Left lung (tissue), 10 donors: ENCODE measurements around the gene APOB. TPM values are rescaled to one million over a fixed set of nuclear protein-coding genes. Genes with fewer than 3 reads are reported as not detected.
A peak's percentile ranks its signal among the peaks of the same experiment; 100 is the strongest.

Experiments
- ATAC-seq: fragments of 200-7000 bp; cut with Tn5 transposase; one replicate; pipeline ENCODE4 v1.9.1; 2020; ENCODE audit warnings: moderate library complexity
- DNase-seq, 4 donors: peaks; one replicate each; pipeline ENCODE4 v3.0.0-alpha.2; 2013 to 2020
- H3K27ac ChIP-seq, 2 donors: fragments of 200-600 bp; sonication (generic) in 1 of 2; one replicate each; pipeline versions ENCODE4 v1.5.0 to v1.8.0; 2020 to 2021
- H3K27me3 ChIP-seq, 2 donors: fragments of 200-600 bp; sonication (generic) in 1 of 2; one replicate each; pipeline versions ENCODE4 v1.5.0 to v1.8.0; 2020 to 2021
- H3K36me3 ChIP-seq, 2 donors: fragments of 200-600 bp; sonication (generic) in 1 of 2; one replicate each; pipeline versions ENCODE4 v1.5.0 to v1.8.0; 2020 to 2021
- H3K4me1 ChIP-seq, 2 donors: fragments of 200-600 bp; one replicate each; pipeline ENCODE4 v1.8.0; 2021
- H3K4me3 ChIP-seq, 2 donors: fragments of 200-600 bp; sonication (generic) in 1 of 2; one replicate each; pipeline versions ENCODE4 v1.5.0 to v1.8.0; 2020 to 2021; ENCODE audit warnings: mild to moderate bottlenecking in 1 of 2
- H3K9me3 ChIP-seq, 2 donors: fragments of 200-600 bp; sonication (generic) in 1 of 2; one replicate each; pipeline versions ENCODE4 v1.5.0 to v1.8.0; 2020 to 2021
- intact Hi-C, 2 donors: fragments of 100-400 bp; cut with DNase I; formaldehyde crosslinking; loops; one replicate each; pipeline versions ENCODE4 v1.11.2 to v1.14.2; 2022
- polyA plus RNA-seq, 6 donors: library from polyadenylated mRNA; unstranded; fragments of 120-200 nt; gene quantifications; one replicate each; pipeline ENCODE4 v1.2.1, GENCODE V29; 2013; ENCODE audit not compliant: insufficient read length in 6 of 6
- total RNA-seq, 2 donors: library from RNA; stranded (reverse); fragmentation: NEBNext Ultra II Directional; extraction: Animal tissue kit (Norgen Biotek cat#: 25700); gene quantifications; one replicate each; pipeline ENCODE4 v1.2.1, GENCODE V29; 2021
- TF ChIP-seq, protein P1 (sequence below), 2 donors: fragments of 200-600 bp; sonication (generic) in 1 of 2; IDR thresholded peaks; one replicate each; pipeline versions ENCODE4 v1.5.0 to v1.8.0; 2021; ENCODE audit warnings: antibody characterized with exemption in 2 of 2
- donor health status: DM: no; HTN: yes; CAD: no.
- donor health status: DM: no; HTN: no; CAD: no.

Gene APOB
- total and polyA plus RNA-seq, 8 donors = 0.01 to 1.5 (median 0.14) TPM

DNA sequence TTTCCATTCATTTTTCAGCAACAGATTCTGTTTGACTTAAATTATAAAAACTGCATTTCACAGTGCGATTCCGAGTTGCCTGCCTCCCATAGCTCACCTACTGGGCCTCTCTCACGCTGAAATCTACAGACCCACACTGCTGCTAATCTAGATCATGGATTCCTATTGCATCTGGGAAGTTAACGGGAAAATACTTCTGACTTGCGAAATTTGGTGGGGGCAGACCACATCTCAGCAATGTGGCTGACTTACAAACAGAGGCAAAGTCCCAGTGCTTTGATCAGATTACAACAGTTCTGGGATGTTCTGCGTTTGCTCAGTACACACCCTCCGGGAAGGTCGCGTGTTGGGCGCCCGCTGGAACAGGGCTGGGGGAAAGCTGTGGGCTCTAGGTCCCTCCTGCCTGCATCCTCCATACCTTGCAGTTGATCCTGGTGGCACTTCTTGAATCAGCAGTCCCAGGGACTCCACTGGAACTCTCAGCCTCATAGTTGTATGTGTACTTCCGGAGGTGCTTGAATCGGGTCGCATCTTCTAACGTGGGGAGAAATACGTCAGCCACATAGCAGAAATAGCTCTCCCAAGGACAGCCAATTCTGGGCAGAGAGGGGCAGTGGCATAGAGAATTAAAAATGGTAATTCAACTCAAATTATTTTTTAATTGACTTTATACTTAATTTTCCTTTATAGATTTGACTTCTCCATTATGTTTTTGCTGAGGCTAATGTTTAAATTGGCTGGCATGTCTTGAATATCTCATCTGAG, 1.7 kb downstream of the APOB start:
- ATAC-seq (no peak), DNase-seq (no peak)
- peaks cover 5 to 14% of the 10 kb centered on the region in 2 donors for H3K4me1 ChIP-seq
- no peak overlapping the region for H3K4me3 ChIP-seq
- no peak overlapping the region for H3K27ac ChIP-seq
- peaks cover 0 to 48% of the 10 kb centered on the region in 2 donors for H3K27me3 ChIP-seq
- intact Hi-C loops = loop anchor here in 1 of 2 donors (5.0 to 10.0 kb wide), 2 partner anchors 75 to 273 kb away; no protein-coding TSS in a partner anchor
- no peaks in the 10 kb centered on the region for H3K9me3 ChIP-seq
- TF ChIP-seq, protein P1, sequence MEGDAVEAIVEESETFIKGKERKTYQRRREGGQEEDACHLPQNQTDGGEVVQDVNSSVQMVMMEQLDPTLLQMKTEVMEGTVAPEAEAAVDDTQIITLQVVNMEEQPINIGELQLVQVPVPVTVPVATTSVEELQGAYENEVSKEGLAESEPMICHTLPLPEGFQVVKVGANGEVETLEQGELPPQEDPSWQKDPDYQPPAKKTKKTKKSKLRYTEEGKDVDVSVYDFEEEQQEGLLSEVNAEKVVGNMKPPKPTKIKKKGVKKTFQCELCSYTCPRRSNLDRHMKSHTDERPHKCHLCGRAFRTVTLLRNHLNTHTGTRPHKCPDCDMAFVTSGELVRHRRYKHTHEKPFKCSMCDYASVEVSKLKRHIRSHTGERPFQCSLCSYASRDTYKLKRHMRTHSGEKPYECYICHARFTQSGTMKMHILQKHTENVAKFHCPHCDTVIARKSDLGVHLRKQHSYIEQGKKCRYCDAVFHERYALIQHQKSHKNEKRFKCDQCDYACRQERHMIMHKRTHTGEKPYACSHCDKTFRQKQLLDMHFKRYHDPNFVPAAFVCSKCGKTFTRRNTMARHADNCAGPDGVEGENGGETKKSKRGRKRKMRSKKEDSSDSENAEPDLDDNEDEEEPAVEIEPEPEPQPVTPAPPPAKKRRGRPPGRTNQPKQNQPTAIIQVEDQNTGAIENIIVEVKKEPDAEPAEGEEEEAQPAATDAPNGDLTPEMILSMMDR (IDR thresholded peaks at IDR 0.05) = no peak
- no peaks in the 10 kb centered on the region for H3K36me3 ChIP-seq

DNA sequence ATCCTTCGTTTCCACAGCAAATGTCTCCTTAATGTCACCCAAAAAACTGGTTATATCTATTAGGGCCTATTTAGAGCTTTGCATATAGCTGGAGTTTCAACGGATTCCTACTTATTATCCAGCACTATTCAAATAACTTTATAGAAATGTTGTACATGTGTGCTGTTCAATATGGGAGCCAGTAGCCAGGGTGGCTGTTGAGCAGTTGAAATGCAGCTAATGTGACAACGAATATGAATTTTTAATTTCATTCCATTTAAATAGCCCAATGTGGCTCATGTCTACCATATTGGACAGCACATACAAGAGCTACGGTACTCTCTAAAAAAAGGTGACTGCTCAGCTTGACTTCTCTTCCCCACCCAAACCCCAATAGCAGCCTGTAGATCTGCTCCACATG, 2.4 kb downstream of the APOB start:
- H3K4me3 ChIP-seq = no peak overlapping the region
- ATAC-seq (no peak), DNase-seq (no peak)
- H3K36me3 ChIP-seq = no peaks in the 10 kb centered on the region
- peaks cover 0 to 48% of the 10 kb centered on the region in 2 donors for H3K27me3 ChIP-seq
- H3K27ac ChIP-seq = no peak overlapping the region
- H3K9me3 ChIP-seq = no peaks in the 10 kb centered on the region
- TF ChIP-seq, protein P1 (IDR thresholded peaks at IDR 0.05) = no peak
- peaks cover 5 to 14% of the 10 kb centered on the region in 2 donors for H3K4me1 ChIP-seq
- intact Hi-C loops = loop anchor here in 1 of 2 donors (5.0 to 10.0 kb wide), 2 partner anchors 76 to 273 kb away; no protein-coding TSS in a partner anchor

DNA sequence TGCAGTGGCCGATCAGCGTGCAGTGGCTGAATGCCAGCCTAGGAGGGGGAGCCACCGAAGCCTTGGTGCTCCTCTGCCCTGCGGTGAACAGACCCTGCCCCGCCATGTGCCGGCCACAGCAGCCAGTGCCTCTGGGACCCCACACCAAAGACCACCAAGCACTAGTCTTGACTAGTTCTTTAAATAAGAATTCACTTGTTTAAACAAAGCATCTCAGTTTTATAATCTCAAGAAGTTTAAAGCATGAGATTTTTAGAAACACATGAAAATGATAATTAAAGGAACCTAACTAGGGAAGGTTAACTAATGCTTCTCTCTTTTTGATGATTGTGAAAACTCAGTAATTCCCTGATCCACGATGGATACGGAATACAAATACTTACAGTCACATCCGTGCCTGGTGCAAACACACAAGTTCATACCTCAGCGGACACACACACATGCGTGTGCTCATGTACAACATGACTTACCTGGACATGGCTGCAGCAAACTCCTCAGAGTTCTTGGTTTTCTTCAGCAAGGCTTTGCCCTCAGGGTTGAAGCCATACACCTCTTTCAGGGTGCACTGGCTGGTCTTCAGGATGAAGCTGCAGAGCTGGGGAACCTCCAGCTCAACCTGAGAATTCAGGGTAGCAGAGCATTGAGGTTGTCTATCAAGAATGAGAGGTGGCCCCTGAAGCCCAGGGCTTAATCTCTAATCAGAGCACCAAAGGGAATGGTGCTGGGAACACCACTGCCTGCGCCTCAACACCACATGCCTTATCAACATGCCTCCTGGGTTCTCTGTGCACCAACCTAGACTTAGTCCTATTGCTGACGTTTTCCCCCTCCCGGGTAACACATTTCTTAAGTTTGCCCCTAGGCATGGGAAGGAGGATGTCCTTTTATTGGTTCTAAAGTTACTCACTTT, 3.1 kb downstream of the APOB start:
- TF ChIP-seq, protein P1 (IDR thresholded peaks at IDR 0.05) = no peak
- ATAC-seq (no peak), DNase-seq (peak in 1 of 4 donors; percentile 67)
- H3K4me1 ChIP-seq = peaks cover 5 to 14% of the 10 kb centered on the region in 2 donors
- intact Hi-C loops = loop anchor here in 1 of 2 donors (5.0 to 10.0 kb wide), 2 partner anchors 77 to 274 kb away; no protein-coding TSS in a partner anchor
- H3K27me3 ChIP-seq = peaks cover 0 to 48% of the 10 kb centered on the region in 2 donors
- no peak overlapping the region for H3K27ac ChIP-seq
- no peaks in the 10 kb centered on the region for H3K36me3 ChIP-seq
- no peaks in the 10 kb centered on the region for H3K9me3 ChIP-seq
- no peak overlapping the region for H3K4me3 ChIP-seq

DNA sequence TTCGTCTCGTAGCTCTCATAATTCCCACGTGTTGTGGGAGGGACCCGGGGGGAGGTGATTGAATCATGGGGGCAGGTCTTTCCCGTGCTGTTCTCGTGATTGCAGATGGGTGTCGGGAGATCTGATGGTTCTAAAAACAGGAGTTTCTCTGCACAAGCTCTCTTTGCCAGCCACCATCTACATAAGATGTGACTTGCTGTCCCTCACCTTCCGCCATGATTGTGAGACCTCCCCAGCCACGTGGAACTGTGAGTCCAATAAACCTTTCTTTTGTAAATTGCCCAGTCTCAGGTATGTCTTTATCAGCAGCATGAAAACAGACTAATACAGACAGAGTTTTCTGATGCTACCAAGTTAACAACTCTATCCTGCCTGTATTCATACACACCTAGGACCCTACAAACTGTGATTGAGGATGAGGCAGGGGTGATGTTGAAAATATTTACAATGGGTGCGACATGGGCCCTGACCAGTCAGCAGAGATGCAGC, 3.9 kb downstream of the APOB start:
- peaks cover 0 to 41% of the 10 kb centered on the region in 2 donors for H3K27me3 ChIP-seq
- intact Hi-C loops = loop anchor here in 1 of 2 donors (5.0 to 10.0 kb wide), 2 partner anchors 77 to 275 kb away; no protein-coding TSS in a partner anchor
- TF ChIP-seq, protein P1 (IDR thresholded peaks at IDR 0.05) = no peak
- H3K4me1 ChIP-seq = peaks cover 5 to 14% of the 10 kb centered on the region in 2 donors
- H3K4me3 ChIP-seq = no peak overlapping the region
- DNase-seq = no peak
- H3K27ac ChIP-seq = no peak overlapping the region
- H3K9me3 ChIP-seq = no peaks in the 10 kb centered on the region
- no peaks in the 10 kb centered on the region for H3K36me3 ChIP-seq
- no peak for ATAC-seq
